ENCODE results near the gene PARD3B.

The PARD3B gene

GRCh38 chr2:205387350-205388055 lies 842.2 kb downstream of the PARD3B start:
- TF ChIP-seq CTCF (IDR thresholded peaks at IDR 0.05), result no peak
- H3K27ac ChIP-seq, result no peak overlapping the region
- H3K4me3 ChIP-seq, result no peak overlapping the region
- DNase-seq (ENCODE audit: low spot score), result no peak

GRCh38 chr2:205390866-205391265 lies 845.6 kb downstream of the PARD3B start:
- H3K4me3 ChIP-seq, result no peak overlapping the region
- TF ChIP-seq CTCF (IDR thresholded peaks at IDR 0.05), result no peak
- no peak for DNase-seq (ENCODE audit: low spot score)
- H3K27ac ChIP-seq, result no peak overlapping the region

GRCh38 chr2:205401511-205401910 lies 856.2 kb downstream of the PARD3B start:
- no peak for DNase-seq (ENCODE audit: low spot score)
- no peak for TF ChIP-seq CTCF (IDR thresholded peaks at IDR 0.05)
- Histone ChIP-seq H3K4me3 (no peak overlapping the region), H3K27ac (no peak overlapping the region)

GRCh38 chr2:205402011-205402410 lies 856.7 kb downstream of the PARD3B start:
- no peak for TF ChIP-seq CTCF (IDR thresholded peaks at IDR 0.05)
- Histone ChIP-seq H3K4me3 (no peak overlapping the region), H3K27ac (no peak overlapping the region)
- DNase-seq (ENCODE audit: low spot score), result no peak

GRCh38 chr2:205403244-205403825 lies 858.1 kb downstream of the PARD3B start:
- Histone ChIP-seq H3K27ac (no peak overlapping the region), H3K4me3 (no peak overlapping the region)
- DNase-seq (ENCODE audit: low spot score), result no peak
- TF ChIP-seq CTCF (IDR thresholded peaks at IDR 0.05), result no peak

GRCh38 chr2:205405194-205405593 lies 859.9 kb downstream of the PARD3B start:
- no peak for TF ChIP-seq CTCF (IDR thresholded peaks at IDR 0.05)
- Histone ChIP-seq H3K27ac (no peak overlapping the region), H3K4me3 (no peak overlapping the region)
- DNase-seq (ENCODE audit: low spot score), result no peak

GRCh38 chr2:205405752-205406151 lies 860.5 kb downstream of the PARD3B start:
- no peak for DNase-seq (ENCODE audit: low spot score)
- H3K27ac ChIP-seq, result no peak overlapping the region
- H3K4me3 ChIP-seq, result no peak overlapping the region
- no peak for TF ChIP-seq CTCF (IDR thresholded peaks at IDR 0.05)
